HepG2 (cell line): Measurements from ENCODE around the gene AMER3. TPM values are rescaled to one million over a fixed set of nuclear protein-coding genes. Genes with fewer than 3 reads are reported as not detected.

Experiments
- ATAC-seq: fragments of 200-7000 bp; cut with Tn5 transposase; 3 replicates; pipeline ENCODE4 v1.9.1; 2020; ENCODE audit warnings: mild to moderate bottlenecking, moderate library complexity
- BruUV-seq: library from RNA; stranded (reverse); fragments of 400-500 nt; replicated peaks from 2 replicates; lab custom pipeline; 2021; lab: Mats Ljungman, UMichigan
- CTCF ChIA-PET: fragments of 300-600 bp; formaldehyde crosslinking; extraction: SDS; loops from one replicate; lab custom pipeline; 2021; ENCODE audit warnings: low total read pairs, inconsistent platforms, low intra/inter-chr PET ratio; lab: Yijun Ruan, JAX
- POLR2A ChIA-PET: fragments of 350-600 bp; sonication (Branson Sonifier 250); formaldehyde crosslinking; loops from one replicate; lab custom pipeline; 2020; ENCODE audit warnings: antibody characterized with exemption, inconsistent platforms; lab: Yijun Ruan, JAX
- DNase-seq: peaks from one replicate; pipeline ENCODE4 v3.0.0-alpha.2; 2015; ENCODE audit warnings: low spot score
- FAIRE-seq: peaks from 3 replicates; lab custom pipeline; 2011; peaks lifted over from hg19 to GRCh38; lab: Jason Lieb, UNC
- H2AFZ ChIP-seq: one replicate; pipeline ENCODE4 v1.6.1; 2011; ENCODE audit warnings: low read length, inconsistent platforms
- H3K27ac ChIP-seq: fragments of 300-600 bp; 3 replicates; pipeline ENCODE4 v1.8.0; 2011; ENCODE audit warnings: mixed run types, mild to moderate bottlenecking, mixed read lengths, low read length, inconsistent platforms; ENCODE audit not compliant: insufficient read depth; ENCODE audit errors: extremely low read length
- H3K27me3 ChIP-seq, 2 experiments: fragments of 200-600 bp in 1 of 2; 2 replicates in 1 of 2; 3 replicates in 1 of 2; pipeline versions ENCODE4 v1.6.0 to v1.8.0; 2011; ENCODE audit warnings: low read length in 2 of 2, mild to moderate bottlenecking in 2 of 2, moderate library complexity in 2 of 2, inconsistent platforms in 1 of 2; ENCODE audit not compliant: insufficient read depth in 2 of 2, control insufficient read depth in 1 of 2
- H3K36me3 ChIP-seq, 2 experiments: fragments of 200-600 bp in 1 of 2; replicated peaks in 1 of 2; 2 replicates in 1 of 2; 3 replicates in 1 of 2; pipeline versions ENCODE4 v1.5.1 to v1.8.0; 2011; ENCODE audit warnings: low read length in 2 of 2, inconsistent platforms in 1 of 2; ENCODE audit not compliant: insufficient read depth in 2 of 2, control insufficient read depth in 1 of 2
- H3K4me1 ChIP-seq: 2 replicates; pipeline ENCODE4 v1.5.1; 2012; ENCODE audit warnings: low read length, inconsistent platforms; ENCODE audit not compliant: insufficient read depth
- H3K4me2 ChIP-seq: 2 replicates; pipeline ENCODE4 v1.6.0; 2011; ENCODE audit warnings: low read depth, low read length, inconsistent platforms
- H3K4me3 ChIP-seq, 3 experiments: fragments of 200-600 bp in 1 of 3; sonication (generic), shearing (Covaris generic) in 1 of 3; replicated peaks in 1 of 3; 2 replicates each; pipeline ENCODE4 v1.5.1; 2011 to 2016; ENCODE audit warnings: low read length in 3 of 3, inconsistent platforms in 2 of 3, low read depth in 2 of 3, mild to moderate bottlenecking in 2 of 3, control low read depth in 1 of 3, mixed read lengths in 1 of 3; ENCODE audit not compliant: insufficient read depth in 1 of 3
- H3K79me2 ChIP-seq: one replicate; pipeline ENCODE4 v1.6.1; 2011; ENCODE audit warnings: low read length, inconsistent platforms; ENCODE audit not compliant: insufficient read depth
- H3K9ac ChIP-seq: 2 replicates; pipeline ENCODE4 v1.6.0; 2011; ENCODE audit warnings: mild to moderate bottlenecking, low read depth, low read length, inconsistent platforms; ENCODE audit not compliant: insufficient read depth
- H3K9me3 ChIP-seq: 2 replicates; pipeline ENCODE4 v1.5.1; 2012; ENCODE audit warnings: mild to moderate bottlenecking, low read length
- H4K20me1 ChIP-seq: 2 replicates; pipeline ENCODE4 v1.6.0; 2011; ENCODE audit warnings: inconsistent platforms, mild to moderate bottlenecking, low read length, moderate library complexity; ENCODE audit not compliant: insufficient read depth
- ARHGAP35 ChIP-seq: sonication (generic); formaldehyde crosslinking; IDR thresholded peaks from 2 replicates; pipeline ENCODE4 v1.9.0; 2022; ENCODE audit warnings: mild to moderate bottlenecking, inconsistent platforms, moderate library complexity, missing genetic modification reagents, borderline replicate concordance
- CBX1 ChIP-seq: IDR thresholded peaks from one replicate; pipeline ENCODE4 v1.6.1; 2016; ENCODE audit warnings: antibody characterized with exemption, low read depth
- FOSL2 ChIP-seq: sonication (generic); formaldehyde crosslinking; IDR thresholded peaks from 2 replicates; pipeline ENCODE4 v1.4.0; 2020; ENCODE audit warnings: missing genetic modification reagents
- RORA ChIP-seq: sonication (generic); formaldehyde crosslinking; IDR thresholded peaks from 2 replicates; pipeline ENCODE4 v1.5.0; 2020; ENCODE audit warnings: mild to moderate bottlenecking, missing genetic modification reagents, moderate library complexity
- SAFB2 ChIP-seq: sonication (generic); formaldehyde crosslinking; IDR thresholded peaks from 2 replicates; pipeline ENCODE4 v1.5.1; 2020; ENCODE audit warnings: missing genetic modification reagents, low read depth, mild to moderate bottlenecking, borderline replicate concordance
- SALL2 ChIP-seq: sonication (generic); formaldehyde crosslinking; IDR thresholded peaks from 2 replicates; pipeline ENCODE4 v1.8.1; 2023; ENCODE audit warnings: mild to moderate bottlenecking, missing genetic modification reagents, inconsistent platforms
- TCF7L2 ChIP-seq: IDR thresholded peaks from 2 replicates; pipeline ENCODE4 v1.6.1; 2011; ENCODE audit warnings: mild to moderate bottlenecking, low read depth, low read length, moderate library complexity
- ZBTB21 ChIP-seq: sonication (generic); formaldehyde crosslinking; IDR thresholded peaks from 2 replicates; pipeline ENCODE4 v1.4.0; 2020; ENCODE audit warnings: missing genetic modification reagents
- ZNF235 ChIP-seq: sonication (generic); formaldehyde crosslinking; IDR thresholded peaks from 2 replicates; pipeline ENCODE4 v1.8.1; 2023; ENCODE audit warnings: mild to moderate bottlenecking, missing genetic modification reagents, borderline replicate concordance
- ZNF484 ChIP-seq: sonication (generic); formaldehyde crosslinking; IDR thresholded peaks from 2 replicates; pipeline ENCODE4 v1.5.1; 2020; ENCODE audit warnings: mild to moderate bottlenecking, low read depth, missing genetic modification reagents, borderline replicate concordance
- ZNF605 ChIP-seq: sonication (generic); formaldehyde crosslinking; IDR thresholded peaks from 2 replicates; pipeline ENCODE4 v1.8.0; 2022; ENCODE audit warnings: mild to moderate bottlenecking, missing genetic modification reagents
- ZNF839 ChIP-seq: sonication (generic); formaldehyde crosslinking; IDR thresholded peaks from 2 replicates; pipeline ENCODE4 v1.4.0; 2020; ENCODE audit warnings: missing genetic modification reagents, mild to moderate bottlenecking, borderline replicate concordance
- WGBS: methylation state at CpG from one replicate; pipeline ENCODE4 v1.1.6; 2017; ENCODE audit warnings: low lambda C conversion rate; 5-methylcytosine and 5-hydroxymethylcytosine counted together
- in situ Hi-C: cut with HindIII; loops from 2 replicates; pipeline ENCODE4 v1.10.0; 2017; ENCODE audit warnings: low pct_unique_long_range_greater_than_20kb; ENCODE audit not compliant: extremely low pct_ligation_motif_present
- intact Hi-C: fragments of 100-400 bp; cut with micrococcal nuclease; formaldehyde crosslinking; loops from one replicate; pipeline ENCODE4 v1.10.0; 2022; ENCODE audit not compliant: unreplicated experiment
- polyA plus RNA-seq, 8 experiments: library from polyadenylated mRNA; depleted of rRNA in 3 of 8; stranded (reverse) in 7 of 8; unstranded in 1 of 8; fragments of >200 nt; fragmentation: Illumina TruSeq in 4 of 8; extraction: Trizol in 4 of 8; gene quantifications; 2 replicates each; pipeline versions ENCODE4 v1.2.1 to v1.2.3, GENCODE V29; 2011 to 2016; ENCODE audit warnings: low read depth in 4 of 8, missing spikeins in 1 of 8, mixed read lengths in 1 of 8; ENCODE audit not compliant: insufficient read depth in 1 of 8
- total RNA-seq, 5 experiments: library from RNA; depleted of rRNA; stranded (reverse); fragments of >200 nt; fragmentation: Illumina TruSeq; extraction: Trizol; gene quantifications; 2 replicates each; pipeline ENCODE4 v1.2.3, GENCODE V29; 2016; ENCODE audit warnings: low read depth in 1 of 5
- TF ChIP-seq, protein P1 (sequence below): sonication (generic); formaldehyde crosslinking; IDR thresholded peaks from 2 replicates; pipeline ENCODE4 v1.9.0; 2021; ENCODE audit warnings: missing genetic modification reagents, mild to moderate bottlenecking, borderline replicate concordance
- TF ChIP-seq, protein P2 (sequence below): sonication (generic); formaldehyde crosslinking; IDR thresholded peaks from 2 replicates; pipeline ENCODE4 v1.5.0; 2020; ENCODE audit warnings: mild to moderate bottlenecking, missing genetic modification reagents

AMER3 gene
- total and polyA plus RNA-seq, 2 of the 13 experiments (the other 11 are each of a cell fraction or from before 2014, with no cell fraction given) = not detected

DNA sequence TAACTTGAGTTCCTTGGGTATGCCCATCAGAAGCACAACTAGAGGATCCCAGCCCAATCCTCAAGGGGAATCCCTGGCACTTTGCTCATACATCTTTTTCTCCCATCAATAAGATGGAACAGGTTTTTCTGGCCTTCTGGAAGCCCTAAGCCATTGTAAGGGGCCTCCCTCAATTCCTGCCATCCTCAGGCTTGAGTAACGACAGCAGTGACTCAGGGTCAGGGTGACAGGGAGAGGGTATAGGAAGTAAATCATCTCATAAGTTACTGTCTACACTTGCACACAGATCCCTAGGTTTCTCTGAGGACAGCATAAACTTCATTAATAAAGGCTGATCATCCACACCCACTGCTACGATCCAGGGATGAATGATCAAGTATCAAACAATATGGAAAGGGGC, 35.0 kb downstream of the AMER3 start:
- CTCF ChIA-PET = no interaction called here
- TF ChIP-seq ZNF839 (no peak), CBX1 (no peak), ZNF605 (no peak), ZBTB21 (CRISPR knock-in tag) (no peak), SALL2 (CRISPR knock-in tag) (no peak), ZNF484 (no peak), ARHGAP35 (no peak), ZNF235 (CRISPR knock-in tag) (no peak), FOSL2 (CRISPR knock-in tag) (no peak), TCF7L2 (no peak), RORA (CRISPR knock-in tag) (no peak), SAFB2 (CRISPR knock-in tag) (no peak)
- TF ChIP-seq, protein P1, sequence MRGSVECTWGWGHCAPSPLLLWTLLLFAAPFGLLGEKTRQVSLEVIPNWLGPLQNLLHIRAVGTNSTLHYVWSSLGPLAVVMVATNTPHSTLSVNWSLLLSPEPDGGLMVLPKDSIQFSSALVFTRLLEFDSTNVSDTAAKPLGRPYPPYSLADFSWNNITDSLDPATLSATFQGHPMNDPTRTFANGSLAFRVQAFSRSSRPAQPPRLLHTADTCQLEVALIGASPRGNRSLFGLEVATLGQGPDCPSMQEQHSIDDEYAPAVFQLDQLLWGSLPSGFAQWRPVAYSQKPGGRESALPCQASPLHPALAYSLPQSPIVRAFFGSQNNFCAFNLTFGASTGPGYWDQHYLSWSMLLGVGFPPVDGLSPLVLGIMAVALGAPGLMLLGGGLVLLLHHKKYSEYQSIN = no peak
- TF ChIP-seq, protein P2, sequence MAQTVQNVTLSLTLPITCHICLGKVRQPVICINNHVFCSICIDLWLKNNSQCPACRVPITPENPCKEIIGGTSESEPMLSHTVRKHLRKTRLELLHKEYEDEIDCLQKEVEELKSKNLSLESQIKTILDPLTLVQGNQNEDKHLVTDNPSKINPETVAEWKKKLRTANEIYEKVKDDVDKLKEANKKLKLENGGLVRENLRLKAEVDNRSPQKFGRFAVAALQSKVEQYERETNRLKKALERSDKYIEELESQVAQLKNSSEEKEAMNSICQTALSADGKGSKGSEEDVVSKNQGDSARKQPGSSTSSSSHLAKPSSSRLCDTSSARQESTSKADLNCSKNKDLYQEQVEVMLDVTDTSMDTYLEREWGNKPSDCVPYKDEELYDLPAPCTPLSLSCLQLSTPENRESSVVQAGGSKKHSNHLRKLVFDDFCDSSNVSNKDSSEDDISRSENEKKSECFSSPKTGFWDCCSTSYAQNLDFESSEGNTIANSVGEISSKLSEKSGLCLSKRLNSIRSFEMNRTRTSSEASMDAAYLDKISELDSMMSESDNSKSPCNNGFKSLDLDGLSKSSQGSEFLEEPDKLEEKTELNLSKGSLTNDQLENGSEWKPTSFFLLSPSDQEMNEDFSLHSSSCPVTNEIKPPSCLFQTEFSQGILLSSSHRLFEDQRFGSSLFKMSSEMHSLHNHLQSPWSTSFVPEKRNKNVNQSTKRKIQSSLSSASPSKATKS (CRISPR knock-in tag) = no peak
- 7% methylated on average over 2 of the region's 2 CpGs for WGBS
- ATAC-seq = no peak
- Histone ChIP-seq H3K79me2 (no peaks in the 10 kb centered on the region), H3K4me2 (no peak overlapping the region), H3K9ac (no peak overlapping the region), H3K27ac (no peak overlapping the region), H3K4me3 (no peak overlapping the region), H3K27me3 (peaks cover under 1 to 13% of the 10 kb centered on the region in 2 experiments; a peak in 2 of 5 replicates), H2AFZ (no peak overlapping the region), H3K36me3 (no peaks in the 10 kb centered on the region), H4K20me1 (no peaks in the 10 kb centered on the region), H3K4me1 (no peaks in the 10 kb centered on the region), H3K9me3 (no peaks in the 10 kb centered on the region)
- no peak for DNase-seq
- no TSS peak for BruUV-seq
- intact Hi-C loops (no loop called here), in situ Hi-C loops (no loop called here)
- POLR2A ChIA-PET = no interaction called here
- FAIRE-seq = no peak
